Endometrial microvascular endothelial cells (primary cell): Measurements from ENCODE around the gene BBS10. TPM values are rescaled to one million over a fixed set of nuclear protein-coding genes. Genes with fewer than 3 reads are reported as not detected.

Experiments used
- total RNA-seq: library from RNA; depleted of rRNA; stranded (reverse); fragments of >200 nt; gene quantifications from one replicate; pipeline ENCODE4 v1.2.3, GENCODE V29; 2015; ENCODE audit errors: inconsistent ontology term

BBS10 gene
- total RNA-seq, 1 donor from 2014 or later, result 12.8 TPM

Other genes starting within 250 kb of the BBS10 start
- gene OSBPL8, start 211.4 kb upstream of the BBS10 start, total RNA-seq, result 36.8 TPM